Raji (cell line): ENCODE measurements around the gene LASP1NB.

Experiments used
- POLR2A ChIP-seq: IDR thresholded peaks from 2 replicates; pipeline ENCODE4 v1.6.1; 2011; ENCODE audit warnings: low read depth, low read length, control low read depth; ENCODE audit not compliant: insufficient read depth

LASP1NB gene

DNA sequence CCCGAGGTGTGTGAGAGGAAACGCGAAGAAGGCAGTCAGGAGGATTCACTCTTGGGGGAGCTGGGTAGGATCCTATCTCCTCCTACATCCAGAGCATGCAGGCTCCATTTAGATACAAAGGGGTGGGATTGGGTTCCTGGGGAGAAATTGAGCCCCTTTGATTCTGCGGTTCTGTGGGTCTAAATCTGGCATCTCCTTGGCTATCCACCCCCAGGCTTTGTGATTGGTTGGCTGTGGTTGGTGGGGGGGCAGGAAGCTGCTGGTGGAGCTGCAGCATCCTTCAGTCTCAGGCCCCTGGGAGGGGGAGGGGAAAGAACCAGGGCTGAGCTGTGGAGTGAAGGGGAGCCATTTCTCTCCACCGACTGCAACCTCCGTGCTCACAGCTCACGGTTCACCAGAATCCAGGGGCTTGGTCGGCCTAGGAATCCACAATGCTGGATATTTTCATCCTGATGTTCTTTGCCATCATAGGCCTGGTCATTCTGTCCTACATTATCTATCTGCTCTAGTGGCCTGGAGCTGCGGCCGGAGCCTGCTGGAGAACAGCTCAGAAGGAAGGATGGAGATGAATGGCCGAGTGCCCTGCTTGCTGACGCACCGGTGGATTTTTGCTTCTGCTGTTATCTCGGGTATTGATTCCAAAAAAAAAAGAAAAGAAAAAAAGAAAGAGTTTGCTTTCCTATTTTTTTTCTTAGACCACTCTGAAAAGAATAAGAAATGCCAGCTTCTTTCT is at the start of gene LASP1NB:
Gene LASP1NB (plus strand): TSS at position 352 of the 733 bp plus-strand sequence.
- no peak for TF ChIP-seq POLR2A

DNA sequence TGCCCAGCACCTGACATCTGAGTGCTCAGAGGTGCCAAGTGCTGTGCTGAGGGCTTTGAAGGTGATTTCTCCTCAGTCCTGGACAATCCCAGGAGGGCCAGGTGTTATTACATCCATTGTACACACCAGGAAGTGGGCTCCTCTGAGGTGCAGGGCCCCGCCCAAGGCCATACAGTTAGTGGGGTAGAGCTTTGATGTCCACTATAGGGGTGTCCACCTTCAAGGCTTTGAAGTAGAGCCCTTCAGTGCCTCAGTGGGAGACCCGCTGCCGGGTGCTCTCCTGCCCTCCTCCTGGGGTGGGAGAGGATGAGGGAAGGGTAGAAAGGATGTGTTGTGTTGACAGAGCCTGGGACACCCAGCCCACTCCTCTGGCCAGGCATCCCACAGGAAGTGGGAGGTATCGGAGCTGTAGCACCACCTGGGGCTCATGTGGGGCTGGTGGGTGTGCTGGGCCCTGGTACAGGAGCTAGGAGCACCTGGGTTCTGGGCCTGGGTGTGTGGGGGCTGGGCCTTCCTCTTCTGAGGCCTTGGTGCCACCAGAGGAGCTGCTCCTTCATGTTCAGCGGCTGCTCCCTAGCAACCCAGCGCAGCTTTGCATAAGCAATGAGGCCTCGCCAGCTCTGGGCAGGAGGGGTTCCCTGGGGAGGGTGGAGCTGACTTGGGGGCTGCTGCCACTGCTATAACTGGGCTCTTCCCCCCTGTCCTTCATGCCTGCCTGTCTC is 48.1 kb upstream of the LASP1NB start:
- peak; percentile 29; the same call in 1 of the 2 replicates for TF ChIP-seq POLR2A

DNA sequence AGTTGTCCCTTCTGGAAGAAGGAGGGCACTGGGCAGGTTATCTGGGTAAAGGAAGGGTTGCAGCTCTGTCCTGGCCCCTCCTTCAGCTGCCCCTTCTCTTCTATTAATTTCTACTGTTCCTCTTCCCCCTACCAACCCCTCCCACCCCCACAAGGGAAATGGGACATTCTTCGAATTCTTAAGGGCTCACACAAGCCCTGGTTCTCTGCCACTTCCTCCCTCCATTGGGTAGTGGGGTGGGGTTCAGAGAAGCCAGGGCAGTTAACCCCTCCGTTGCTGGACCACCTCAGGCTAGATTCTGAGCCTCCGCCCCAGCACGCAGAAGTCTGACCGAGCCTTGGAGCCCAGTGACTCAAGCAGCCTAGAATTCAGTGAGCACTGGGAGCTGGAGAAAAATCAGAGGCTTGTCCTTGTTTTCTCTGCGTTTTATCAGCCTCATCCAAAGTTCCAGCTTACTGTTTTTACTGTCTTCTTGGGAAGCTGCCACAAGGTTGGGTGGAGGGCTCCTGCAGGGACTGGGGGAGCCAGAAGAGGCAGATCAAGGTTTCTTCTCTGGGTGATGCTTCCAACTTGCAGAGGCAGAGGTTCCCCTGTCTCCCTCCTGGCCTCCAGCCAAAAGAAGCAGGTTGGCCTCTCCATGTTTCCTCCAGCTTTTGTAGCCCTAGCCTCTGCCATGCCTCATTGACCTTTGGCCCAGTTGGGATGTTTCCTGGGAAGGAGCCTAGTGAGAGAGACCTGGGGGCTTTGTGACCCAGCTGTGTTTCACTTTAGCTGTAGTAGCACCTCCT is 45.3 kb upstream of the LASP1NB start:
- TF ChIP-seq POLR2A = no peak

DNA sequence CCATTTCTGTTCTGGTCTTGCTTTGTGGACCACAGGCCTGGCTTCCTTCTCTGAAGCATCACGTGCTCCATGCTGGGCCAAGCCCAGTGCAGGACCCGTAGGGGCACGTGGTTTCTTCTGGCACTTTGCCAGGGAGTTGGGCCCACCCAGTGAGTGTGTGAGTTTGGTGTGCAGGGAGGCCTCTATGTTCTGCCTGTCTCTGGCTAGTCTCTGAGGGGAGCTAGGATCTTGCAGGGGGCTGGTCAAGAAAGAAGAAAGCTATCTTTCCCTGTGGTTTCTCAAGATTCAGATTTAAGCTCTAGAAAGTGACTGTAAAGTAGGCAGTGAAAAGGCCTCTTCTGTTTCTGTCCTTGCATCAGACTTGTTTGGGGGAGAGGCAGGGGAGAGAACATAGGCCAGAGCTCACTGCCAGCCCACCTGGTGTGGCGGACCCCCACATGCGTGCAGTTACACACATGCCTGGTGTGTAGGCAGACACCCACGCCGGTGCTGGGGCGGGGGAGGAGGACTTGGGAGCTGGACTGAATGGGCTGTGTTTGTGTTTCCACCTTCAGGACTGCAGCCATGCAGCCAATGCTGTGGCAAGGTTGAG is 43.7 kb upstream of the LASP1NB start:
- peak; percentile 48; the same call in 1 of the 2 replicates for TF ChIP-seq POLR2A

DNA sequence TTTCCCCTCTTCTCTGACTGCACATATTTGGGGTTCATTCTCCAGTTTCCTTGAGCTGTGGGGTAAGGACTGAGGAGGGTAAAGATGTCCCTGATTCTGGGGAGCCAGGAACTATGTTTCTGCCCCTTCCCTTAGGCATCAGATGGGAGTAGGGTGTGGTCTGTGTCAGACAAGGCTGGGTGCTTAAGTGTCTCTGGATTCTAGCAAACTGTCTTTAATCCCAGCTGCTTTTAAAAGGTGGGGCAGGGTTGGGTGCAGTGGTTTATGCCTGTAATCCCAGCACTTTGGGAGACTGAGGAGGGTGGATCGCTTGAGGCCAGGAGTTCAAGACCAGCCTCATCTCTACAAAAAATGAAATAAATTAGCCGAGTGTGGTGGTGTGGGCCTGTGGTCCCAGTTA is 42.5 kb upstream of the LASP1NB start:
- no peak for TF ChIP-seq POLR2A

DNA sequence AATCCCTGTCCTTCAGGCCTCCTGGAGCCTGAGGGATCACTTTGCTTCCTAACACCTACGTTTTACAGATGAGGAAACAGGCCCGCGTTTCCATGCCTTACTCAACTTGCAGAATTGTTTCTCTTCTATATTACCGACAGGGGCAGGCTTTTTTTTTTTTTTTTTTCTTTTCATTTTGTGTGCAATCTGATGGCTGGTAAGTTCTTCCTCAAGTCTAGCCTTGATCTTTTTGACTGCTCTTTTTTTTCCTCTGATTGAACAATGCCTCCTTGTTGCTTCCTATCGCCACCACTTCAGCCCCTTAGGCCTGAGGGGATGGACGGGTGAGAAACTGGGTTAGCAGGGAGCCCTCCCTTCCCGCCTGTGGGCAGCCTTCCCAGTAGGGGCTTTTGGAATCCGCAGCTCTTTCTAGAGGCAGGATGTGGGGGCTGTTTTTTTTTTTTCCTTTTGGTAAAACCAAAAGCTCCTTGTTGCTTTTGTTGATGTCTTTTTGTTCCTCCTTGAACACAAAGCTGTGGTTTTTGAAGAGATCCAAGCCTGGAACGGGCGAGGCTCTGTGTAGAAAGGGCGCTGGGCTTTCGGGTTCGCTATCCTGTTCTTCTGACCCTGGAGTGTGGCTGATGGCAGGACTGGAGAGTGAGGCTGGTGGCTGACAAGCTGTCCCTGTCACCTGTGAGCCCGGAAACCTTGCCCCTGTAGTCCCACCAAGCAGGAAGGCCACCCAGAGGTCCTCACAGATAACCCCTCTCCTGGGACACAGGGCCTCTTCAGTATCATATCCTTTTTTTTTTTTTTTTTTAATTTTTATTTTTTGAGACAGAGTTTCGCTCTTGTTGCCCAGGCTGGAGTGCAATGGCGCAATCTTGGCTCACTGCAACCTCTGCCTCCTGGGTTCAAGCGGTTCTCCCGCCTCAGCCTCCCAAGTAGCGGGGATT is 41.6 kb upstream of the LASP1NB start:
- no peak for TF ChIP-seq POLR2A

DNA sequence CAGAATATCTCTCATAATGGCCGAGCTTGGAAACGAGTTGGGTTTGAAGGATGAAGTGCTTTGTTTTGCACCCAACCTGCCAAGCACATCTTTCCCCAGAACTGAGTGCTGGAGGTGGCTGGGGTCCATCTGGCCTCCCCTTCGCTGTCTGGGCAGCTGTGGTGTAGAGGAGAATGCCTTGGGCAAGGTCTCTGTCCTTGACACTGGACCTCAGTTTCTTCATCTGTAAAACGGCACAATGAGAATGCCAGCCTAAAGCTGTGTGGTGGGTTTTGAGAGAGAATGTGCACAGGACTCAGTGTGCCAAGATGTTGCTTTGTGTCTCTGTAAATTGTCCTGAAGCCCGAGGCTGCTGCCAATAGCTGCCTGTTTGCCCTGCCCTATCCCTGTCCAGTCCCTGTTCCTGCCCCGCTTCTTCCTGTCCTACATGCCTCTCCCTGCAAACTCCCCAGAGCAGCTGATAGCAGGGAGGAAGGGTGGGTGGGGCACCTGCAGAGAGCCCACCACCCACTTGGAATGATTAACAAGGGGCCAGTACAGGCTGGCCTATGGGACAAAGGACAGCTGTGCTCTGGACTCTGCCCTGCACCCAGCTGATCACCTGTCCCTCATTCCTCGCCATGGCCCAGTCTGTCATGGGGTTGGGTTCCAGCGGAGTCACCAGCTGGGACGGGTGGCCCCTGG is 40.2 kb upstream of the LASP1NB start:
- TF ChIP-seq POLR2A = no peak

DNA sequence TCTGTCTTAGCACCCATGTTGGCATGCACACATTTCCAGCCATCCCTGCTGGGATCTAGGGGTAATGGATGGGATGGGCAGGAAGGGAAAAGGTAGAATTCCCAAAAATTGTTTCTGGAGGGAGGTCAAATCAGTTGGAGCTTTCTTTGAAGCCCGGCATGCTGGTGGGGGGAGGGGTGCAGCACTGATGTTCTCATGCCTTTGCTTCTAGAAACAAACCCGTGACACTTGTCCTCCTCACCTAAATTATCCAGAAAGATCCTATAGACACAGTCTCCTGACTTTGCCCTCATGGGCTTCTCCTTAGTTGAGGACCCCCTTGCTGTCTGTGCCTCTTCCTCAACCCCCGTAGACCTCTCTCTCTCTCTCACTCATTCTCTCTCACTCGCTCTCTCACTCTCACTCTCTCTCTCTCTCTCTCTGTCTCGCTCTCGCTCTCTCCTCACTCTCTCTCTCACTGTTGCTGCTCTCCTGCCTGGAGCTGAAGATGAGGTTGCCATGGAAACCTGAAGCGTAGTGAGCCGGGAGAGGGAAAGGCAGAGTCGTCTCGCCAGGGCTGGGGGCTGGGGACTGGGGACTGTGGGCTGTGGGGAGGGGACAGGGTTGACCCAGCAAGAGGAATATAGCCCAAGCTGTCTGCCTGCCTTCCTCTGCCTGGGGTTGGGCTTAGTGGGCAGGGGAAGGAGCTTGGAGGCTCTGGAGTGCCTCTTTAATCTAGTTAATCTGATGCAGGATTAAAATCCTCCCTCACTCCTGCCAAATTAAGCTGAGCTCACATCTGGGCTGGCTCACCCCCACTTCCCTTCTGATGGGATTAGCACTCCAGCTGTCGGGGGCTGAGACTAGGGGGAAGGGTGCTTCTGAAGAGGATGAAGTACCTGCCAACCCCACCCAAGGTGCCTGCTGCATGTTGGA is 39.4 kb upstream of the LASP1NB start:
- no peak for TF ChIP-seq POLR2A

DNA sequence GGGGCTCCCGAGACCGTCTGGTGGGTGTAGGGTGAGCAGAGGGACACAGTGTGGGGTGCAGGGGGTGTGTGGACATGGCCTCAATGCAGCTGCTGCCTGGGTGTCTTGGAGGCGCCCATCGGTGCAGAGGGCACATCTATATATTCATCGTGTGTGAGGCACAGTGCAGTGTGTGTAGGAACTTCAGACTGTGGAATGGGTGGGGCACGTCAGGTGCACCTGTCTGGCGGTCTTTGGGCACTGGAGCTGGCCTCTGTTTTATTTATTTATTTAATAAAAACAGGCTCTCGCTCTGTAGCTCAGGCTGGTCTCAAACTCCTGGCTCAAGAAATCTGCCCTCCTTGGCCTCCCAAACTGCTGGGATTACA is 38.8 kb upstream of the LASP1NB start:
- no peak for TF ChIP-seq POLR2A

DNA sequence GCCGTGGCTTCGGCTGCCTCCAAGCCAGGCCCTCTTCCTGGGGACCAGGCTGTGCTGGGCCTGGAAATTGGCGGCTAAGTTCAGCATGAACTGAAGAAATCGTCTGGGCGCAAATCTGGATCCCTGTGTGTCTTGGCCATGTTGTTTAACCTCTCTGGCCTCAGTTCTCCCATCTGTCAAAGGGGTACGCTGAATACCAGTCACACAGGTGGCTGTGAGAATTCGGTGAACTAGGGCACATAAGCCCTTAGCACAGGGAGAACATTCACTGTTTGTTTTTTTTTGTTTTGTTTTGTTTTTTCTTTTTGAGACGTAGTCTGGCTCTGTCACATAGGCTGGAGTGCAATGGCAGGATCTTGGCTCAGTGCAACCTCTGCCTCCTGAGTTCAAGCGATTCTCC is 36.6 kb upstream of the LASP1NB start:
- TF ChIP-seq POLR2A = no peak

DNA sequence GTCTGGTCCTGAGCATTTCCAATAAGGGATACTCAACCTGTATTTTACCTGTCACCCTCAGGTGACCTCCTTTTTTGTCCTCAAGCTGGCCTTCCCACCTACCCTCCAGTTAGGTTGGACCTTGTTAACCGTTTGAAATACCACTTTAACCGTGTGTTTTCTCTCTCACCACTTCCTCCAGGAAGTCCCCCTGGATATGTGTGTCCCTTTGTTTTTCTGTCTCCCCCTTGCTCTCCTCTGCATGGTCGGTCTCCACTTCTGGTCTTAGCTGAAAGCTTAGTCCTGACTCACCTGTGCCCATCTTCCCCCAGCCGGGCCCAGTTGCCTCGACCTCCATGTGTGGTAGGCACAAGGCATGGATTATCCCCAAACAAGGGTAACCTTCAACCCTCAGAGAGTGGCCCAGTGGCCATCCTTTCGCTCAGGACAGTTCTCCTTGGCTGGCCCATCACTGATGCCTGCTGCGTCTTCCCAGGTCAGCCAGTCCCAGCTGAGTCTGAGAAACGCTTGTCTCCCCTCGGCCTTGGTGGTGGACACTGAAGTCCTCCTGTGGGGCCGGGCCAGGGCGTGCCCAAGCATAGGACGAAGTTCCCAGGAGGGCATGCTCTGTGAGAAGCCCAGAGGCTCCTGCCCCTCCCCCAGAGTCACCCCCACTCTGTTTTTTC is 35.5 kb upstream of the LASP1NB start:
- no peak for TF ChIP-seq POLR2A

DNA sequence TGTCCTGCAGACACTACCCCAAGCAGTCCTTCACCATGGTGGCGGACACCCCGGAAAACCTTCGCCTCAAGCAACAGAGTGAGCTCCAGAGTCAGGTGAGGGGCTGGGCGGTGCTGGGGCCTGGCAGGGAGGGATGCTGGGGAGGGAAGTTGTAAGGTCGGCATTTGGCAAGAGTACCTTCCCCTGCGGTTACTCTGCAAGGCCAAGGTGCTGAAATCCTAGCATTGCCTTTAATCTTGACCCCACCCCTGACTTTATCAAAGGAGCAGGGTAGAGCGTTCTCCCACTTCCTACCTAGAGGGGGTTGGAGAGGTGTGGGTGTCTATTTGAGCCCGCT is 35.0 kb upstream of the LASP1NB start:
- no peak for TF ChIP-seq POLR2A
